Endothelial cell of umbilical vein (primary cell): ENCODE results near the gene MAML2. TPM values are rescaled to one million over a fixed set of nuclear protein-coding genes. Genes with fewer than 3 reads are reported as not detected.

Experiments
- BruUV-seq: library from RNA; stranded (reverse); fragments of 400-500 nt; replicated peaks from 2 replicates; lab custom pipeline; 2021; lab: Mats Ljungman, UMichigan
- CTCF ChIA-PET: fragments of 300-600, 350-600 bp; sonication (Branson Sonifier 250); formaldehyde crosslinking; loops from one replicate; lab custom pipeline; 2021; ENCODE audit warnings: antibody characterized with exemption, inconsistent platforms; lab: Charles Lee
- POLR2A ChIA-PET: fragments of 300-600, 350-600 bp; sonication (Branson Sonifier 250); formaldehyde crosslinking; loops from one replicate; lab custom pipeline; 2021; ENCODE audit warnings: antibody characterized with exemption, inconsistent platforms; lab: Charles Lee
- DNase-seq: peaks from one replicate; pipeline ENCODE4 v3.0.0-alpha.2; 2011; ENCODE audit warnings: low read depth, low spot score
- FAIRE-seq: peaks from 2 replicates; lab custom pipeline; 2011; peaks lifted over from hg19 to GRCh38; lab: Jason Lieb, UNC
- H2AFZ ChIP-seq: 2 replicates; pipeline ENCODE4 v1.6.0; 2012; ENCODE audit warnings: low read depth, low read length, control low read depth, inconsistent platforms
- H3K27ac ChIP-seq: 2 replicates; pipeline ENCODE4 v1.5.1; 2011; ENCODE audit warnings: low read depth, mild to moderate bottlenecking, control low read depth, low read length, moderate library complexity; ENCODE audit not compliant: insufficient read depth
- H3K27me3 ChIP-seq, 2 experiments: 2 replicates each; pipeline versions ENCODE4 v1.6.0 to v1.6.1; 2011; ENCODE audit warnings: low read length in 2 of 2, mixed read lengths in 1 of 2; ENCODE audit not compliant: control insufficient read depth in 2 of 2, insufficient read depth in 2 of 2
- H3K36me3 ChIP-seq, 2 experiments: 2 replicates in 1 of 2; 3 replicates in 1 of 2; pipeline ENCODE4 v1.5.1; 2011; ENCODE audit warnings: low read length in 2 of 2, mild to moderate bottlenecking in 1 of 2, moderate library complexity in 1 of 2; ENCODE audit not compliant: control insufficient read depth in 2 of 2, insufficient read depth in 2 of 2; ENCODE audit errors: extremely low read depth in 1 of 2
- H3K4me1 ChIP-seq: 3 replicates; pipeline ENCODE4 v1.5.1; 2011; ENCODE audit warnings: mild to moderate bottlenecking, low read length; ENCODE audit not compliant: control insufficient read depth, insufficient read depth; ENCODE audit errors: extremely low read depth
- H3K4me2 ChIP-seq: 2 replicates; pipeline ENCODE4 v1.6.1; 2011; ENCODE audit warnings: low read length, control low read depth, mixed read lengths; ENCODE audit not compliant: insufficient read depth
- H3K4me3 ChIP-seq, 3 experiments: fragments of 200-600 bp in 1 of 3; sonication (generic), shearing (Covaris generic) in 1 of 3; replicated peaks in 1 of 3; 2 replicates each; pipeline ENCODE4 v1.5.1; 2011 to 2016; ENCODE audit warnings: control low read depth in 3 of 3, low read length in 3 of 3, mild to moderate bottlenecking in 2 of 3, inconsistent platforms in 1 of 3, low read depth in 1 of 3, moderate library complexity in 1 of 3; ENCODE audit not compliant: insufficient read depth in 1 of 3
- H3K79me2 ChIP-seq: 2 replicates; pipeline ENCODE4 v1.6.0; 2012; ENCODE audit warnings: low read length, inconsistent platforms; ENCODE audit not compliant: control insufficient read depth, insufficient read depth
- H3K9ac ChIP-seq: replicated peaks from 2 replicates; pipeline ENCODE3; 2011; ENCODE audit warnings: low read length, control low read depth; ENCODE audit not compliant: insufficient read depth; ENCODE audit errors: extremely low read depth
- H3K9me1 ChIP-seq: replicated peaks from 3 replicates; pipeline ENCODE4 v1.6.0; 2011; ENCODE audit warnings: mild to moderate bottlenecking, low read length; ENCODE audit not compliant: control insufficient read depth, insufficient read depth; ENCODE audit errors: extremely low read depth
- H3K9me3 ChIP-seq: replicated peaks from 2 replicates; pipeline ENCODE4 v1.5.1; 2012; ENCODE audit warnings: low read length, inconsistent platforms; ENCODE audit not compliant: control insufficient read depth, insufficient read depth
- H4K20me1 ChIP-seq: replicated peaks from 2 replicates; pipeline ENCODE3; 2011; ENCODE audit warnings: mild to moderate bottlenecking, low read length; ENCODE audit not compliant: control insufficient read depth, insufficient read depth; ENCODE audit errors: extremely low read depth
- CTCF ChIP-seq, 2 donors: IDR thresholded peaks; 1 replicate in 1 of 2; 2 replicates in 1 of 2; pipeline ENCODE4 v1.5.1; 2011; ENCODE audit warnings: low read length in 2 of 2, mild to moderate bottlenecking in 2 of 2, moderate library complexity in 2 of 2, control low read depth in 1 of 2, inconsistent platforms in 1 of 2, low read depth in 1 of 2; ENCODE audit not compliant: insufficient read depth in 1 of 2; ENCODE audit errors: extremely low read depth in 1 of 2
- FOS ChIP-seq: IDR thresholded peaks from 2 replicates; pipeline ENCODE4 v1.6.1; 2011; ENCODE audit warnings: mild to moderate bottlenecking, low read length, moderate library complexity, borderline replicate concordance; ENCODE audit not compliant: insufficient read depth
- GATA2 ChIP-seq: IDR thresholded peaks from 2 replicates; pipeline ENCODE4 v1.7.0; 2011; ENCODE audit warnings: low read depth, mild to moderate bottlenecking, moderate library complexity, mixed read lengths, low read length; ENCODE audit not compliant: insufficient read length, insufficient read depth
- JUN ChIP-seq: IDR thresholded peaks from 2 replicates; pipeline ENCODE4 v1.6.1; 2011; ENCODE audit warnings: borderline replicate concordance, low read depth; ENCODE audit not compliant: insufficient read length, insufficient read depth
- MAX ChIP-seq: IDR thresholded peaks from 2 replicates; pipeline ENCODE4 v1.6.1; 2011; ENCODE audit not compliant: insufficient read depth, insufficient read length
- MYC ChIP-seq: IDR thresholded peaks from one replicate; pipeline ENCODE4 v1.6.1; 2011; ENCODE audit warnings: mild to moderate bottlenecking, low read depth, low read length
- POLR2AphosphoS5 ChIP-seq: IDR thresholded peaks from 2 replicates; pipeline ENCODE4 v1.6.1; 2012; ENCODE audit warnings: low read depth, mild to moderate bottlenecking, control low read depth, low read length, moderate library complexity; ENCODE audit not compliant: insufficient read depth
- dilution Hi-C: fragments of 300-500 bp; cut with MboI; formaldehyde crosslinking; loops from one replicate; pipeline ENCODE4 v1.15.0; 2019; ENCODE audit warnings: low sequenced_read_pairs; ENCODE audit not compliant: extremely low pct_ligation_motif_present
- intact Hi-C: fragments of 100-400 bp; cut with micrococcal nuclease; formaldehyde crosslinking; loops from one replicate; pipeline ENCODE4 v1.10.0; 2022
- polyA plus RNA-seq, 4 experiments: library from polyadenylated mRNA; depleted of rRNA in 3 of 4; stranded (reverse) in 3 of 4; unstranded in 1 of 4; fragments of >200 nt; gene quantifications; 2 replicates each; pipeline versions ENCODE4 v1.2.1 to v1.2.3, GENCODE V29; 2011 to 2012; ENCODE audit warnings: missing spikeins in 1 of 4
- total RNA-seq: library from RNA; stranded (reverse); gene quantifications from 2 replicates; pipeline ENCODE4 v1.2.3, GENCODE V29; 2021

MAML2 gene
- total and polyA plus RNA-seq, 2 donors (not counting 3 experiments of a cell fraction or from before 2014, with no cell fraction given): 12.4 to 16.8 TPM

GRCh38 chr11:96338910-96339705, 3.9 kb downstream of the MAML2 start:
- no peak for TF ChIP-seq JUN
- no peak for TF ChIP-seq MYC
- TF ChIP-seq GATA2: no peak
- TF ChIP-seq FOS: no peak
- no peak for TF ChIP-seq POLR2AphosphoS5
- no peak for TF ChIP-seq MAX
- TF ChIP-seq CTCF (IDR thresholded peaks at IDR 0.05; ENCODE audit: extremely low read depth in 1 of 2, insufficient read depth in 1 of 2, low read depth in 1 of 2, low read length in 2 of 2): no peak
- peak overlapping the region; percentile 13 for H2AFZ ChIP-seq
- no peak for FAIRE-seq
- H3K9me3 ChIP-seq: no peaks in the 10 kb centered on the region
- BruUV-seq: no TSS peak
- no peaks in the 10 kb centered on the region for H3K36me3 ChIP-seq
- no peaks in the 10 kb centered on the region for H4K20me1 ChIP-seq
- peak; percentile 54 for DNase-seq
- peaks cover 30% of the 10 kb centered on the region for H3K4me1 ChIP-seq
- ChIA-PET POLR2A (interaction anchor here (0.9 kb wide), 1 partner anchor 17 kb away, joined by 4 read pairs; no protein-coding TSS in a partner anchor), CTCF (interaction anchor here (0.5 to 8.5 kb wide), 12 partner anchors 10 to 503 kb away, joined by 3 to 215 read pairs (median 4); no protein-coding TSS in a partner anchor)
- peak overlapping the region in 1 of 3 experiments; percentile 5 for H3K4me3 ChIP-seq
- dilution Hi-C loops (no loop called here), intact Hi-C loops (loop anchor here (1.0 kb wide), 1 partner anchor 21 kb away; no protein-coding TSS in a partner anchor)
- H3K9me1 ChIP-seq: no peaks in the 10 kb centered on the region
- H3K9ac ChIP-seq: no peak overlapping the region
- peaks cover 35% of the 10 kb centered on the region for H3K79me2 ChIP-seq
- no peak overlapping the region for H3K27ac ChIP-seq
- peak overlapping the region; percentile 44 for H3K4me2 ChIP-seq
- no peaks in the 10 kb centered on the region for H3K27me3 ChIP-seq
